Type B pancreatic cell (in vitro differentiated cells): ENCODE measurements around the gene COX4I1. TPM values are rescaled to one million over a fixed set of nuclear protein-coding genes. Genes with fewer than 3 reads are reported as not detected.

Source experiments
- DNase-seq: peaks from one replicate; pipeline ENCODE4 v3.0.0; 2021; ENCODE audit warnings: mixed read lengths; ENCODE audit not compliant: unreplicated experiment; ENCODE audit errors: extremely low spot score
- H3K27ac Mint-ChIP-seq: 2 replicates; pipeline ENCODE4 v1.8.0; 2021; ENCODE audit warnings: mild to moderate bottlenecking, mixed read lengths
- H3K27me3 Mint-ChIP-seq: 2 replicates; pipeline ENCODE4 v1.8.0; 2021; ENCODE audit warnings: mixed read lengths
- H3K36me3 Mint-ChIP-seq: 2 replicates; pipeline ENCODE4 v1.8.0; 2021; ENCODE audit warnings: mixed read lengths
- H3K4me1 Mint-ChIP-seq: one replicate; pipeline ENCODE4 v1.8.0; 2021; ENCODE audit warnings: mixed read lengths; ENCODE audit not compliant: unreplicated experiment
- H3K4me3 Mint-ChIP-seq: 2 replicates; pipeline ENCODE4 v1.8.0; 2021; ENCODE audit warnings: mild to moderate bottlenecking, mixed read lengths
- H3K9me3 Mint-ChIP-seq: 2 replicates; pipeline ENCODE4 v1.8.0; 2021; ENCODE audit warnings: mixed read lengths
- CTCF ChIP-seq: fragments of 200-600 bp; sonication (generic); conservative IDR thresholded peaks from 2 replicates; pipeline ENCODE4 v1.5.0; 2021; ENCODE audit warnings: antibody characterized with exemption, mild to moderate bottlenecking
- total RNA-seq: library from RNA; stranded (reverse); gene quantifications from 2 replicates; pipeline ENCODE4 v1.2.1, GENCODE V29; 2021; ENCODE audit warnings: low replicate concordance

COX4I1 gene
- total RNA-seq, 1 donor from 2014 or later = 524 TPM

GRCh38 chr16:85770741-85771140 is 28.8 kb upstream of the COX4I1 start:
- Mint-ChIP-seq H3K27me3 (peaks cover 8% of the 10 kb centered on the region), H3K36me3 (no peaks in the 10 kb centered on the region), H3K27ac (no peak overlapping the region), H3K4me1 (peaks cover 11% of the 10 kb centered on the region), H3K4me3 (no peak overlapping the region), H3K9me3 (no peaks in the 10 kb centered on the region)
- no peak for DNase-seq
- TF ChIP-seq CTCF = no peak

- no peaks in the 10 kb centered on the region for H3K27me3 Mint-ChIP-seq
- H3K9me3 Mint-ChIP-seq = no peaks in the 10 kb centered on the region
- H3K27ac Mint-ChIP-seq = no peak overlapping the region
- TF ChIP-seq CTCF = no peak
- H3K4me3 Mint-ChIP-seq = no peak overlapping the region
- peaks cover 4% of the 10 kb centered on the region for H3K4me1 Mint-ChIP-seq
- no peak for DNase-seq
- no peaks in the 10 kb centered on the region for H3K36me3 Mint-ChIP-seq
Measured at GRCh38 chr16:85773044-85773443, 26.5 kb upstream of the COX4I1 start.

- TF ChIP-seq CTCF = no peak
- H3K4me3 Mint-ChIP-seq = no peak overlapping the region
- no peaks in the 10 kb centered on the region for H3K27me3 Mint-ChIP-seq
- no peaks in the 10 kb centered on the region for H3K4me1 Mint-ChIP-seq
- no peaks in the 10 kb centered on the region for H3K9me3 Mint-ChIP-seq
- no peaks in the 10 kb centered on the region for H3K36me3 Mint-ChIP-seq
- no peak overlapping the region for H3K27ac Mint-ChIP-seq
- no peak for DNase-seq
Measured at GRCh38 chr16:85774136-85774535, 25.4 kb upstream of the COX4I1 start.

- H3K4me3 Mint-ChIP-seq = no peak overlapping the region
- H3K36me3 Mint-ChIP-seq = peaks cover 3% of the 10 kb centered on the region
- no peak overlapping the region for H3K27ac Mint-ChIP-seq
- H3K27me3 Mint-ChIP-seq = no peaks in the 10 kb centered on the region
- TF ChIP-seq CTCF = no peak
- H3K4me1 Mint-ChIP-seq = no peaks in the 10 kb centered on the region
- no peak for DNase-seq
- no peaks in the 10 kb centered on the region for H3K9me3 Mint-ChIP-seq
Measured at GRCh38 chr16:85774811-85775210, 24.7 kb upstream of the COX4I1 start.

- no peak for DNase-seq
- Mint-ChIP-seq H3K27ac (no peak overlapping the region), H3K4me3 (no peak overlapping the region), H3K4me1 (peaks cover 8% of the 10 kb centered on the region), H3K9me3 (no peaks in the 10 kb centered on the region), H3K27me3 (no peaks in the 10 kb centered on the region), H3K36me3 (peaks cover 11% of the 10 kb centered on the region)
- no peak for TF ChIP-seq CTCF
Measured at GRCh38 chr16:85777583-85778310, 21.7 kb upstream of the COX4I1 start.

GRCh38 chr16:85778873-85779272 is 20.6 kb upstream of the COX4I1 start:
- H3K4me3 Mint-ChIP-seq = no peak overlapping the region
- H3K36me3 Mint-ChIP-seq = peaks cover 11% of the 10 kb centered on the region
- H3K27ac Mint-ChIP-seq = no peak overlapping the region
- TF ChIP-seq CTCF = no peak
- H3K9me3 Mint-ChIP-seq = no peaks in the 10 kb centered on the region
- DNase-seq = no peak
- no peaks in the 10 kb centered on the region for H3K27me3 Mint-ChIP-seq
- peaks cover 8% of the 10 kb centered on the region for H3K4me1 Mint-ChIP-seq
